ENCODE data around the gene ABCA1.

- TF ChIP-seq CTCF (IDR thresholded peaks at IDR 0.05; ENCODE audit: low read length): no peak
- TF ChIP-seq EZH2 (IDR thresholded peaks at IDR 0.05; ENCODE audit: borderline replicate concordance, low read length): no peak
Observed at GRCh38 chr9:104746798-104747197, 181.2 kb downstream of the ABCA1 start.
